Activated T-cell treated with anti-CD3 and anti-CD28 coated beads for 48 hours (primary cell): ENCODE measurements around the gene UBC.

ENCODE experiments used
- DNase-seq: peaks from one replicate; pipeline ENCODE4 v3.0.0-alpha.2; 2020; ENCODE audit warnings: low read depth

The UBC gene

GRCh38 chr12:124864326-124864752, 50.1 kb downstream of the UBC start:
- DNase-seq, result no peak

DNA sequence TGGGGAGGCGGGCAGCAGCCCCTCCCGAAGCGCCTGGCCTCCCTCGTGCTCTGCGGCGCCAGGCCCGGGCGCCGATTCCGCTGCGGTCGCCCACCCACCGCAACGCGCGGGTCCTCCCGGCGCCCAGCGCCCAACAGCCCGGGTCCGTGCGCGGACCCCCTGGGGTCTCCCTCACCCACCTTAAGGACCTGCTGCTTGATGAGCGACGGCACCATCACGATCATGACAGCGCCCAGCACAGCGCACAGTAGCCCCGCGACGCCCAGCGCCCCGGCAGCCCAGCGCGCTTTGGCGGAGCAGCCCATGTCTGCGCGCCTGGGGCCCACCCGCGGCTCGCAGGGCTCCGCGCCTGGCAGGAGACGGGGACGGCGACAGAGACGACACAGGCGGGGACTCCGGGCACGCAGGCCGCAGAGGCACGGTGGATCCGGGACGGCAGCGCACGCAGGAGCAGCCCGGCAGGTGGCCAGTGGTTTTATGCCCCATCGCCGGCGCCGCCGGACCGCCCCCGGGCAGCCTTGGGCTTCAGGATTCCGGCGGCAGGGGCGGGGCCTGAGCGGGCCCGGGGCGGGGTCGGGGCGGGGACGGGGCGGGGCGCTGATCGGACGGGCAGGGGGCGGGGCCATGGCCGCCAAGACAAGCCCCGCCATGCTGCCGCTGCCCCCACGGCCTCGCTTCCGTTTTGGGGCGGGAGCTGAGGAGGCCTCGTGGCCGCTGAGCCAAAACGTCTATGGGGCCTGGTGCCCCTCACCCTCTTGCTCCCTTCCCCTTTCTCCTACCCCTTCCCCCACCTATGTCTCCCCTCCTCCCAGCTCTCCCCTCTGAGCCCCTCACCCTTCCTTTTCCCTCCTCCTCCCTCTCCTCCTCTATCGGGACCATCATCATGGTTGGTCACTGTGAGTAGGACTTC, 50.8 kb downstream of the UBC start, which contains the start of gene SCARB1:
Gene SCARB1 (minus strand): TSS at position 449 of the 910 bp plus-strand sequence. CDS start 144 bp downstream, at position 305.
- peak; percentile 82 for DNase-seq

DNA sequence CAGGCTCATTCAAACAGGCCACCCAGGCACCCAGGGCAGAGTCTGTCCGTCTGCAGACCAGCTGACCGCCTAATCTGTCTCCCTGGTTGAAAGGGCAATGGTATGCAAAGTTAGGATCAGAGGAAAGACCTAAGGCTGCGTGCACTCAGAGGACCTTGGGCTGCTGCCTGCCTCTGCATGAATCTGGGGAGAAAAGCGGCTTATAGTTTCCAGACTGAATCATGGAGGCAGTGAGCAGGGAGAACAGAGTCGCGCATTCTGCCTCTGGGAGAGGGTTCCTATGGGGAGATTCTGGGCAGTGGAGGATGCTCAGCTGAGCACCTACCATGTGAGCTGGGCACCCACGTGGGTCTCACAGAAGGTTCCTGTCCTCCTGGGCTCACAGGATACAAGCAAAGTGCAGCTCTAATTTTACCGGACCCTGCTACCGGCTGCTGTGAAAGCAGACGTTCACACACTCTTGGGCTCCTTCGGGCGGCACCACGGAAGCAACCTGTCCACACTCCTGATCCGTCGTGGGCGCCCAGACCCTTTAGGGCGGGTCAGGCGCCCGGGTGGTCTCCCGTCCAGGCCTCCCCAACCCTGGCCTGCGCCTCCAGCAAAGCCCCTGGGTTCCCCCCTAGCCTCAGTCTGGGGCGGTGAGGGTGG, 51.6 kb downstream of the UBC start:
- DNase-seq, result no peak

DNA sequence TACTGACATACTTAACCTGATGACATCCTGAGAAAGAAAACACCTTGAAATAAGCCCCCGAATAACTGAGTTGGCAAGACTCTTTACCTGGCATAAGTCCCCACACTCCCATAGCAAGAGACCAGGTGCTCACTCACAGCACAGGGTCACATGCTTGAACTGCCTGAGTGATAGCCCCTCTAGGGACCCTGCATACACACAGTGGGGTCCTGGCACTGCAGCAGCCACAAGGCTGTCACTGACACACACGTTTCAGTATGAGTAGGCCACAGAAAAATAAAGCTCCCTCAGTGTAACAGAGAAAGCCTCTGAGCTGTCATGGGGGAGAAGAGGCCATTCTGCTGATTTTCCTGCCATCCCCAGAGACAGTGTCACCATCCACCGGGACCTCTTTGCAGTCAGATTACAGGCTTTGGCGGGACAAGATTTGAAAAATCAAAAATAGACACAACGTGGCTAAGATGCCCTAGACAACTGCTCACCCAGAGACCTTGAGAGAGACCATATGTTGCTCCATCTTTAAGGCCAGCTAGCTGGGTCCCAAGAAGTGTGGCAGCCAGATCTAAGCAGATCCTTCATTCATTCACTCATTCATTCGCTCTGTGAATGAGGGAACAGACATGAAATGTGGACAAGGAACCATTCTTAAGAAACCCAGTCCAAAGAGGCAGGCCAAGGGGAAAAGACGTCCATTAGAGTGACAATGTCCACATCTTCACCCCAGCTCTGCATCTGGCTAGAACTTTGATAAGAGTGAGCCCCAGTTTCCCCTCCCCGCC, 52.4 kb downstream of the UBC start:
- DNase-seq, result no peak
